ENCODE data around the gene ARHGAP6.

- TF ChIP-seq CTCF (IDR thresholded peaks at IDR 0.05; ENCODE audit: extremely low read depth in 1 of 2, insufficient read depth in 1 of 2, low read depth in 1 of 2, low read length in 2 of 2) (no peak), EZH2 (IDR thresholded peaks at IDR 0.05; ENCODE audit: borderline replicate concordance, low read depth, low read length, severe bottlenecking) (no peak), POLR2A (IDR thresholded peaks at IDR 0.05; ENCODE audit: low read depth, low read length) (no peak), POLR2AphosphoS5 (IDR thresholded peaks at IDR 0.05; ENCODE audit: insufficient read depth, low read depth, low read length) (no peak)
Measured at GRCh38 chrX:11355259-11355909, 310.3 kb downstream of the ARHGAP6 start.
